ENCODE results near the gene USP8. TPM values are rescaled to one million over a fixed set of nuclear protein-coding genes. Genes with fewer than 3 reads are reported as not detected.

The USP8 gene
- polyA plus RNA-seq, 2 of the 4 experiments (the other 2 are of a cell fraction), result 53.1 to 108 TPM

DNA sequence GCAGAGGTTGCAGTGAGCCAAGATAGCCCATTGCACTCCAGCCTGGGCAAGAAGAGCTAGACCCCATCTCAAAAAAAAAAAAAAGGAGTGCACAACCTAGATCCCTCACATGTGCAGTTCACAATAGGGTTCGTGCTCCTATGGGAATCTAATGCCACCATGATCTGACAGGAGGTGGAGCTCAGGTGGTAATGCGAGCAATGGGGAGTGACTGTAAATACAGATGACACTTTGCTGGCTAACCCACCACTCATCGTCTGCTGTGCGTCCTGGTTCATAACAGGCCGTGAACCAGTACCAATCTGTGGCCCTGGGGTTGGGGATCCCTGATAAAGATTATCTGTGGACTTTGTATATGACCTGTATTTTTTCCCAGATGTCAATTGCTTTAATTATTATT lies 16.7 kb downstream of the USP8 start:
- no peak for TF ChIP-seq CHD4 (IDR thresholded peaks at IDR 0.05; ENCODE audit: borderline replicate concordance)
- no peak for TF ChIP-seq BHLHE40 (IDR thresholded peaks at IDR 0.05; ENCODE audit: low read depth, low read length)
- TF ChIP-seq KDM5A (IDR thresholded peaks at IDR 0.05), result no peak
- Histone ChIP-seq H3K4me2 (no peak overlapping the region), H3K27ac (no peak overlapping the region), H3K4me3 (no peak overlapping the region), H3K4me1 (0 out of 3 replicates have a peak, but pooled peaks cover under 1% of the 10 kb centered on the region), H3K9me3 (no peaks in the 10 kb centered on the region)
- FAIRE-seq, result no peak
- 93% methylated on average over 5 of the region's 5 CpGs for WGBS (ENCODE audit: missing lambda C conversion rate)
- no peak for DNase-seq (ENCODE audit: low read depth in 1 of 2, low spot score in 1 of 2)
- ChIA-PET POLR2A (no interaction called here), CTCF (interaction anchor here (1.7 kb wide), 1 partner anchor 16 kb away, joined by 4 read pairs; no protein-coding TSS in a partner anchor)
- ATAC-seq, result no peak

DNA sequence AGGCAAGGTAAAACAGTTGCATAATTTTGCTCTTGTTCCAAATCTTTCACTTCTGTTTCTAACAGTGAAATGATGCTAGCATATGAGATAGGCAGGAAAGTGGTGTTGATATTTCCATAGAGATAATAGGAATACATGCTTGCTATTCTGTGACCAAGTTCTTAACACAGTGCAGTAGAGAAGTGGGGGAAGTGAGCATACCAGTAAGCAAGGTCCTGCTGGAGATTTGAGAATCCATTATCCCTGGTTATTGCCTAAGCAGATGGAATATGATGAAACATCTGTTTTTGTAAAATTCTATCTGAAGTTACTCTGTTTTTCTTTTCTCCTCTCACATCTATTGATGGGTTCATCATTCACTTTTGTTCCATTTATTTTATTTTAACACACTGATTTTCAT lies 28.7 kb downstream of the USP8 start:
- FAIRE-seq (peak; percentile 77), DNase-seq (ENCODE audit: low read depth in 1 of 2, low spot score in 1 of 2) (no peak), ATAC-seq (0 out of 6 replicates have a peak, but pooled peaks of 1 of the 2 experiments have one; percentile 38)
- H3K4me1 ChIP-seq, result no peaks in the 10 kb centered on the region
- no peak for TF ChIP-seq NR3C1 (IDR thresholded peaks at IDR 0.05)
- TF ChIP-seq, protein P1, sequence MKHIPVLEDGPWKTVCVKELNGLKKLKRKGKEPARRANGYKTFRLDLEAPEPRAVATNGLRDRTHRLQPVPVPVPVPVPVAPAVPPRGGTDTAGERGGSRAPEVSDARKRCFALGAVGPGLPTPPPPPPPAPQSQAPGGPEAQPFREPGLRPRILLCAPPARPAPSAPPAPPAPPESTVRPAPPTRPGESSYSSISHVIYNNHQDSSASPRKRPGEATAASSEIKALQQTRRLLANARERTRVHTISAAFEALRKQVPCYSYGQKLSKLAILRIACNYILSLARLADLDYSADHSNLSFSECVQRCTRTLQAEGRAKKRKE (CRISPR knock-in tag; IDR thresholded peaks at IDR 0.05; ENCODE audit: low read depth), result no peak
- TF ChIP-seq CHD2 (IDR thresholded peaks at IDR 0.05; ENCODE audit: low read length, partially characterized antibody), result no peak
- no peak for TF ChIP-seq RFX5 (IDR thresholded peaks at IDR 0.05)
- no peak for TF ChIP-seq KDM5A (IDR thresholded peaks at IDR 0.05)
- TF ChIP-seq JUNB (IDR thresholded peaks at IDR 0.05), result no peak
- no peak for TF ChIP-seq TFCP2L1 (CRISPR knock-in tag; IDR thresholded peaks at IDR 0.05)
- TF ChIP-seq, protein P2, sequence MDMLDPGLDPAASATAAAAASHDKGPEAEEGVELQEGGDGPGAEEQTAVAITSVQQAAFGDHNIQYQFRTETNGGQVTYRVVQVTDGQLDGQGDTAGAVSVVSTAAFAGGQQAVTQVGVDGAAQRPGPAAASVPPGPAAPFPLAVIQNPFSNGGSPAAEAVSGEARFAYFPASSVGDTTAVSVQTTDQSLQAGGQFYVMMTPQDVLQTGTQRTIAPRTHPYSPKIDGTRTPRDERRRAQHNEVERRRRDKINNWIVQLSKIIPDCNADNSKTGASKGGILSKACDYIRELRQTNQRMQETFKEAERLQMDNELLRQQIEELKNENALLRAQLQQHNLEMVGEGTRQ (IDR thresholded peaks at IDR 0.05), result no peak
- TF ChIP-seq, protein P3, sequence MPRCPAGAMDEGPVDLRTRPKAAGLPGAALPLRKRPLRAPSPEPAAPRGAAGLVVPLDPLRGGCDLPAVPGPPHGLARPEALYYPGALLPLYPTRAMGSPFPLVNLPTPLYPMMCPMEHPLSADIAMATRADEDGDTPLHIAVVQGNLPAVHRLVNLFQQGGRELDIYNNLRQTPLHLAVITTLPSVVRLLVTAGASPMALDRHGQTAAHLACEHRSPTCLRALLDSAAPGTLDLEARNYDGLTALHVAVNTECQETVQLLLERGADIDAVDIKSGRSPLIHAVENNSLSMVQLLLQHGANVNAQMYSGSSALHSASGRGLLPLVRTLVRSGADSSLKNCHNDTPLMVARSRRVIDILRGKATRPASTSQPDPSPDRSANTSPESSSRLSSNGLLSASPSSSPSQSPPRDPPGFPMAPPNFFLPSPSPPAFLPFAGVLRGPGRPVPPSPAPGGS (IDR thresholded peaks at IDR 0.05), result no peak
- no peak for TF ChIP-seq SMC3 (IDR thresholded peaks at IDR 0.05)
- no peak for TF ChIP-seq HDAC2 (IDR thresholded peaks at IDR 0.05)
- no peak for TF ChIP-seq CHD4 (IDR thresholded peaks at IDR 0.05; ENCODE audit: borderline replicate concordance)
- no peak for TF ChIP-seq MAFK (IDR thresholded peaks at IDR 0.05; ENCODE audit: partially characterized antibody)
- TF ChIP-seq CEBPB (IDR thresholded peaks at IDR 0.05), result no peak; a peak in 1 of 4 replicates
- TF ChIP-seq EP300 (IDR thresholded peaks at IDR 0.05), result no peak
- no peak overlapping the region for H3K4me2 ChIP-seq
- ChIA-PET POLR2A (no interaction called here), CTCF (no interaction called here)
- H3K4me3 ChIP-seq, result no peak overlapping the region
- no peaks in the 10 kb centered on the region for H3K9me3 ChIP-seq
- H3K27ac ChIP-seq, result no peak overlapping the region

DNA sequence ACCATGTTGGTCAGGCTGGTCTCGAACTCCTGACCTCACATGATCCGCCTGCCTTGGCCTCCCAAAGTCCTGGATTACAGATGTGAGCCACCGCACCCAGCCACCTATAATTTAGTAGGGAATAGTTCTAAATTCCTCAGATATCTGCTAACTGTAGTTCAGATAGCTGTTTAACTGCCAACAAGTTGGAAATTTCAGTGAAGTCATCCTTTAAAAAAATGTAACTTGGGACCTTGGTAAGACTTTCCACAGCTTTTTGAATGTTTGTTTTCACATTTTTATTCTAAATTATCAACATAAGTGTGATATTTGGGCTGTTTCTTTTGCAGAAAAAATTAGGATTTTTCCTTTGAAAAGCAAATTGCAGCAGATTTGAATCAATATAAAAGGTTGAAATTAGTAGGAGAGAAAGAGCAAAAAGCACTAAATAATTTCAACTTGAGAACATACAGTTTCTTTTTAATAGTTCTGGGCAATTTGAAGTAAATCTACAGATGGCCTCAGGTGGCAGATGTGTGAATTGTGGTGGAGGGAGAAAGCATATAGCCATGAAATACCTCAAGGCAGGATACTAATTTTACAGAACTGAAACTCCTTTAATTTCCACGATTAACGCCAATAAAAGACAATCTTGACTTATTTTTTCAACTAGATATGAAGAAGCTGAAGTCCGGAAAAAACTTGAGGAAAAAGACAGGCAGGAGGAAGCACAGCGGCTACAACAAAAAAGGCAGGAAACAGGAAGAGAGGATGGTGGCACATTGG lies 34.3 kb downstream of the USP8 start:
- no peak for TF ChIP-seq ZC3H11A (IDR thresholded peaks at IDR 0.05)
- TF ChIP-seq HOXB13 (CRISPR knock-in tag; IDR thresholded peaks at IDR 0.05; ENCODE audit: low read depth), result no peak
- no peak for TF ChIP-seq RARB (CRISPR knock-in tag; IDR thresholded peaks at IDR 0.05)
- no peak overlapping the region for H3K27ac ChIP-seq
- no peak overlapping the region for H3K4me3 ChIP-seq
- POLR2A ChIA-PET, result no interaction called here
- H3K9me3 ChIP-seq, result no peaks in the 10 kb centered on the region
- DNase-seq (ENCODE audit: low read depth in 1 of 2, low spot score in 1 of 2) (no peak), FAIRE-seq (no peak), ATAC-seq (no peak)
- H3K4me1 ChIP-seq, result peaks cover 5% of the 10 kb centered on the region; the same call in 2 of the 3 replicates
- CTCF ChIA-PET, result interaction anchor here (0.6 to 0.9 kb wide), 3 partner anchors 9 to 31 kb away, joined by 3 to 4 read pairs (median 3); no protein-coding TSS in a partner anchor
- WGBS (ENCODE audit: missing lambda C conversion rate), result 90% methylated on average over 7 of the region's 7 CpGs
- no peak overlapping the region for H3K4me2 ChIP-seq
